GM19452 (cell line): ENCODE measurements around the gene PTGFRN.

Experiments
- ATAC-seq: cut with Tn5 transposase; IDR thresholded peaks from one replicate; pipeline ENCODE4 v1.9.1; 2021; ENCODE audit not compliant: unreplicated experiment

The PTGFRN gene

DNA sequence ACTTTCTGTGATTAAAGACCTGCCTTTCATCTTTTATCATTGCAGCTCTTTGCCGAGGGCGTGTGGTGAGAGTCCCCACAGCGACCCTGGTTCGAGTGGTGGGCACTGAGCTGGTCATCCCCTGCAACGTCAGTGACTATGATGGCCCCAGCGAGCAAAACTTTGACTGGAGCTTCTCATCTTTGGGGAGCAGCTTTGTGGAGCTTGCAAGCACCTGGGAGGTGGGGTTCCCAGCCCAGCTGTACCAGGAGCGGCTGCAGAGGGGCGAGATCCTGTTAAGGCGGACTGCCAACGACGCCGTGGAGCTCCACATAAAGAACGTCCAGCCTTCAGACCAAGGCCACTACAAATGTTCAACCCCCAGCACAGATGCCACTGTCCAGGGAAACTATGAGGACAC, 32.0 kb downstream of the PTGFRN start:
- no peak for ATAC-seq

DNA sequence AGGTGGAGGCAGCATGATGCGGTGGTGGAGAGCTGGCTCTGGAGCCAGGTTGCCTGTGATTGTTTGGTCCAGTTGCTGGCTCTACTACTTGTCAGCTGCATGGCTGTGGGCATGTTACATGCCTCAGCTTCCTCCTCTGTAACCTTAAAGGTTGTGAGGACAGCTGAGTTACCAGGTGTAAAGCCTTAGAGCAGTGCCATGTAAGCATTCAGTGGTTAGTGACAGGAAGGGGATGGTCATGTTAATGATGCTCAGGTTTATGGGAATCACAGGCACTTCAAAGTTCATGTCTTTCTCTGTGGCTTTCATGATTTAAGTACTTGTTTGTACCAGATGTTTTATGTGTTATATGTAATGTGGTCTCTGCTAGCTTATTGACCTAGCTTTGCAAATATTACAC, 32.6 kb downstream of the PTGFRN start:
- ATAC-seq = no peak

DNA sequence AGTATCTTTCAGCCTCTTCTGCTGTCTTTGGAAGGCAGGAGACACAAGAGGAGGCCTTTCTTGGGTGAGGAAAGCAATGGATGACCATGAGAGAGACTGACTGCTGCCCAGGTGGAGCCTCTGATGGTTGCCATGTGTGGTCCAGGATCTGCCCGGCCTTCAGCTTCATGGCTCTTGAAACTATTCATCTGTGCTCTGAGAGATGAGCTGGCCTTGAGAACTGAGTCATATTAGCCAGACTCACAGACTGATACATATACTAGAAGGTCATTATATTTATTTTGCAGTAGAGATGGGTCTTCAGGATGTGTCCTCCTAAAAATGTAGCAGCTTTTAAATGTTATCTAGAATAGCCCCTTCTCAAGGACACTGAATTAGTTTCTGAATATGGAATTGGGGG, 33.7 kb downstream of the PTGFRN start:
- ATAC-seq = no peak

DNA sequence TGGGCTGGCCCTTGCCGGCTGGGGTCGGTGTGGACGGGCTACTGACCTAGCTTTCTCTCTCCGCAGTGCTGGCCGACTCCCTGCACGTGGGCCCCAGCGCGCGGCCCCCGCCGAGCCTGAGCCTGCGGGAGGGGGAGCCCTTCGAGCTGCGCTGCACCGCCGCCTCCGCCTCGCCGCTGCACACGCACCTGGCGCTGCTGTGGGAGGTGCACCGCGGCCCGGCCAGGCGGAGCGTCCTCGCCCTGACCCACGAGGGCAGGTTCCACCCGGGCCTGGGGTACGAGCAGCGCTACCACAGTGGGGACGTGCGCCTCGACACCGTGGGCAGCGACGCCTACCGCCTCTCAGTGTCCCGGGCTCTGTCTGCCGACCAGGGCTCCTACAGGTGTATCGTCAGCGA, 34.9 kb downstream of the PTGFRN start:
- ATAC-seq = no peak

DNA sequence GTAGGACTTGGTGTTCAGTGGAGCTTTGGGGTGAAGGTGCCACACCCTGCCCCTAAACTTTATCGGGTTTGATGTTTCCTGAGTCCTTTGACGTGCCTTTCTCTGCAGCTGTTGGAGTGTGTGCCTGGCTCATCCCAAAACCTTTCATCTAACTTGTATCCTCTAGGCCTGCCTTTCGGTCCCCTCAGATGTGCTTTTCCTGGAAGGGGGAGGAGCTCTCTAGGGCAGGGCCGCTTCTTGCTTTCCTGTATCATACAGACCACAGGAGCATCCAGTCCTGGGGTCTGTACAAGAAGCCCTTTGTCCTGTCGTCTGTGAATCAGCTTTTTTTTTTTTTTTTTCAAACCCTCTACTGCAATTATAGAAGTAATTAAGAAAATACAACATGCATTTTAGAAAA, 35.7 kb downstream of the PTGFRN start:
- ATAC-seq = no peak

DNA sequence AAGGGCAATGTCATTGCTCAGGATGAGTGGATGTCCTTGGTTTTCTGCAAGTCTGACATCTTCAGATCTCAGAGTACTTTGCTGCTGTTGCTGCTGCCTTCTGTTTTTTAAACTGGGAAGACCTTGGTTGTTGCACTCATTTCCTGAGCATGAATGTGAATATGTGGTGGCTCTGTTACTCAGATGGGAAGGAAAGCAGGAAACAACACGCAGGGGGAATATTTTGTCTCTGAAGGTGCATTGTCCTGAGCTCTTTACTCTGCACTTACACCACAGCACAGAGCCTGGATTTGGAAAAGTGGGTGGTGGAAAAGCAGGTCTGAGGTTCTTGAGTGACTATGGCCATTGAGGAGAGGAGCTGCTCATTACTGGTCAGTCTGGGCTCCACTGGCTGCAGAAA, 36.3 kb downstream of the PTGFRN start:
- no peak for ATAC-seq

DNA sequence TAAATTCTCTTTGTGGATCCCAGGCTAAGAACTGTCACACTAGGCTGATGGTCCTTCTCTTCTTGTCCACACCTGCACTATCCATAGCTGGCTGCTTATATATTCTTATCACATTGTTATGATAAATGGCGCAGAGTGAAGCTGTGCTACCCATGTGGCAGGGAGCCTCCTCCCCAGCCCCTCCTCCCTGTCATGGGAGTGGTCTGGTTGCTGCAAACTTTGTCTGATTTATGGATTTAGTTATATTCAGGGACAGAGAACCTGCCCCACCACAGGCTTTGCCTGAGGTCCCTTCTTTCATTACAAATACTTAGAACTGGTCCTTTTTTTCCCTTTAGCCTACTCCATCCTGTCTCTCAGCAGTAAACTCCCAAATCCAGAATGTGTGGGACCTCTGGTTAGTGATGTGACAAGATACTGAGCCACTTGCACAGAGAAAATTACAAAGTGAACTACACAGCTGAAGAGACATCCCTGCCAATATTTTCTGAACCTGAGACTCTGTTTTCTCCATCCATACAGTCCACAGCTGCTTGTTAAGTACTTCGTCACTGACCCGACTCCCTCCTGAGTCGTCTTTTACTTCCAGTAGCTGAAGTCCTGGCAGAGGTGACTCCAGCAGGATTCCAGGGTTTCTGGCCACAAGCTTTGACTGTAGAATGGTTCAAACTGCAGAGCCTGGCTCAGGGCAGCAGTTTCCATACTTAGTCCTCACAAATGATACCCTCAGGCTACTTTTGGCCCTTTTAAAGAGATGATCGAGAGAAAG, 37.6 kb downstream of the PTGFRN start:
- no peak for ATAC-seq

DNA sequence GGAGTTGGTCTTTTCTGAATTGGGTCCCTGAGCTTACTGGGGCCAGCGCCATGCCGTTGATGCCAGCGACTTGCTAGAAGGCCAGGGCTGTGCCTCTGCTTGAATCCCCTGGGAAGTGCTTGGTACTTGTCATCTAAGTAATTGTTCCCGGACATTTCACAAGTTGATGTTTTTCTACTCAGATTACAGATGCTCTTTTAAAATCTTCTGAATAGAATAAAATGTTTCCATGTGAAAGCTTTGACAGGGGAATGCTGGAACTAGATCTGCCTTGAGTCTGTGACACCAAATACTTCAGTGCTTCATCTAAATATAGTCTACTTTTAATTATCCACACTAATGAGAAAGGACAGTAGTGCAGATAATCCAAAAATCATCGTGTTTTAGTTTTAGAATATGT, 38.3 kb downstream of the PTGFRN start:
- no peak for ATAC-seq

DNA sequence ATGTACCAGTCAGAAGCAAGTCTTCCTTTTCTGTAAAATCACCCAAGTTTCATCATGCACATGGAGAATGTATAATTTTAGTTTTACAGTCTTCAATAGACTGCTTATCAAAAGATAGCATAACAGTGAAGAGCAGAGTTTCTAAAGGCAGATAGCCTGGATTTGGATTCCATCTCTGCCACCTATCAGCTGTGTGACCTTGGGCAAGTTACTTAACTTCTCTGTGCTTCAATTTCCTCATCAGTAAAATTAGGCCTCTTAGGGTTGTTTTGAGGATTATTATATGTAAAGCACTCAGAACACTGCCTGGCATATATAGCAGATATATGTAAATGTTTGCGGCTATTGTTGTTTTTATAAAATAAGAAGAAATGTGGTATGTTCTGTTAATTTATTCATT, 38.9 kb downstream of the PTGFRN start:
- no peak for ATAC-seq

DNA sequence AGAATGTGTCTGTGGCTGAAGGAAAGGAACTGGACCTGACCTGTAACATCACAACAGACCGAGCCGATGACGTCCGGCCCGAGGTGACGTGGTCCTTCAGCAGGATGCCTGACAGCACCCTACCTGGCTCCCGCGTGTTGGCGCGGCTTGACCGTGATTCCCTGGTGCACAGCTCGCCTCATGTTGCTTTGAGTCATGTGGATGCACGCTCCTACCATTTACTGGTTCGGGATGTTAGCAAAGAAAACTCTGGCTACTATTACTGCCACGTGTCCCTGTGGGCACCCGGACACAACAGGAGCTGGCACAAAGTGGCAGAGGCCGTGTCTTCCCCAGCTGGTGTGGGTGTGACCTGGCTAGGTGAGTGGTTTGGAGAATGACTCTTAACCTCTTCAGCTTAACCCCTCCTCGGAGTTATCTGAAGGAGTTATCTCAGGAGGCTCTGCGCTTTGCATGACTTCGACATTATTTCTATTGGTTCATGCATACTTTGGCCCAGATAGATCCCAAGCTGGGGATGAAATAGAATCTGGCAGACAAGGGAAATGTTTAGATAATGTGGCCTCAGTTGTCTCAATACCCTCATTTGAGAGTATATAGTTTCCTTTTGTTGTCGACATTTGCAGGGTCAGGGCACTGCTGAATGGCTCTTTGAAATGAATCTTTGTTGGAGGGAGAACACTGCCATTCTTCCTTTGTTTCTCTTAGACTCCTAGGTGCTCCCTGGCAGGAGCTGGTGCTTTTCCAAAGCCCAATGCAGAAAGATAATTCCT, 39.7 kb downstream of the PTGFRN start:
- no peak for ATAC-seq

DNA sequence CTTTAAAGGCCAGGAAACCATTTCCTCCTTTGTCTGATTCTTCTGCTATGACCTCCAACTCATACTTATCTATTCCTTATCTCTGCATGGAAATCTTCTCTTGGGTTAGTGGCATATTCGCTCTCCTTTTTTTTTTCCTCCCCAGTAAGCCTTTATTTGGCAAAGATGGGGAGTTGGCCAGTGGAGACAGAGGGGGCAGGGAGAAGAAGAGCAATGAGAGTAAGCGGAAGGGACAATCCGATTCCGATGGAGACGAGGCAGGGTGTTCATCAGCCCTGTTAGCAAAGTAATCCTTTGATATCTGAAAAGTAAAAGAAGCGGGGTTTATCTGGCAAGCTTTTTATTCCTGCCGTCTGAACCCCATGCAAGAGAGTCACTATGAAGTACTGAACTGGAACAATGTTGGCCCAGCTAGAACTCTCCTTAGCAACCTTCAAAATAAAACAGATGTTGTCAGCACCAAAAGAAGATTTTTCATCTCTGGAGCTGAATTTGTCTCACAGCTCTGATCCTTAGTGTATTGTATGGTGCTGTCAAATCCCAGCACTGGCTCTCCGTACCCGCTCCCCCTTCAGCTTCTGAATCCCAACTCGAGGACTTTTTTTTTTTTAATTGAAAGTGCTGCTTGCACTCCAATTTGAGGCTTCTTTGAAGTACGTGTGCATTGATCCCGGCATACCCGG, 40.9 kb downstream of the PTGFRN start:
- ATAC-seq = no peak

DNA sequence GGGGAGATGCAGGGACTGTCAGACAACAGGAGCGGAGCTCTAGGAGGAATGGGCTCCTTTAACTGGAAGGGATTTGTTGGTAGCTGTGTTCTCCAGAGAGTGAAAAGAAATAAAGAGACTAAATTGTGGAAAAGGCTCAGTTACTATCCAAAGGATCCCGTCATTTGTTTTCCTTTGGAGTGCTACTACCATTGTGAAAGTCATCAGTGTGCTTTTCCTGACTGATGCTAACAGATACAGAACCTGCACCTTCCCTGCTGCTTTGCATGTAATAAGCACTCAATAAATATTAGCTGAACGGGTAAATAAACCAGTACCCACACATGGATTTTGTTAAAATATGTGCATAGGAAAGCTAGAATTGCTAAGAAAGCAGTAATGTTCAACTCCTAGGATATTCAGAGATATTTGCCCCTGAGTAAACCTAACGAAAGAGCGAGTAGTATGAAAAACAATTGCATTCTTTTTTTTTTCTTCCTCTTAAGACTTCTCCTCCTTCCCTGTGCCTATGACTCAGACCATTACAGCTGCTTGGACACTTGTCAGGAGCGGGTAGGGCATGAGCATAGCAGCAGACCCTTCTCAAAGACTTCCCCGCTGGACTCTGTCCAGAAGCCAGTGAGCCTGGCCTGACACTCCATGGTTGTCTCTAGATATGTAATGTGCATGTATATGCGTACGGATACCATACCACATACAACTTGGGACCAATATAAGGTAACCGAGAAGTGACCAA, 41.7 kb downstream of the PTGFRN start:
- no peak for ATAC-seq

DNA sequence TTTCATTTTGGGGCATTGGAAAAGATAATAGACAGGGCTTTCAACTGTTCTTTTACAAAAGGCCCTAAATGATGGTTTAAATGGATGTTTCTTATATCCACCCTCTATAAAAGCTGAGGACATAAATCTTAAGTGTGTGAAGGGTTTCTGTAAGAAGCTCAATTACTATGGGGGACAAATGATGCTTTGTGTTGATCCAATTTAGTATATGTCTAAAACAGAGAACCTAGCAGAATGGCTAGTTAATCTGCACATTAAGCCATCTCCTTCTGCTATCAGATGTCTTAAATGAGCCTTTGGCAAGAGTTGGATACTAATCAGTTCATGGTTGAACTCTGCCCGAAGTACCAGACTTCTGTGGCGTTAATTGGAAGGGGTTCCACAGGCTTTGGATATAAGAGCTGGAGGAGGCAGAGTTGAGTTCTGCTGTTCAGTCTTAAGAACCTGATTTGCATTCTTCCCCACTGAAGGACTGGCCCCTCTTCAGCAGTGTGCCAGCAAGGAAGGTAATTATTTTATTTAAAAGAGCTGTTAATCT, 43.1 kb downstream of the PTGFRN start:
- ATAC-seq = no peak

DNA sequence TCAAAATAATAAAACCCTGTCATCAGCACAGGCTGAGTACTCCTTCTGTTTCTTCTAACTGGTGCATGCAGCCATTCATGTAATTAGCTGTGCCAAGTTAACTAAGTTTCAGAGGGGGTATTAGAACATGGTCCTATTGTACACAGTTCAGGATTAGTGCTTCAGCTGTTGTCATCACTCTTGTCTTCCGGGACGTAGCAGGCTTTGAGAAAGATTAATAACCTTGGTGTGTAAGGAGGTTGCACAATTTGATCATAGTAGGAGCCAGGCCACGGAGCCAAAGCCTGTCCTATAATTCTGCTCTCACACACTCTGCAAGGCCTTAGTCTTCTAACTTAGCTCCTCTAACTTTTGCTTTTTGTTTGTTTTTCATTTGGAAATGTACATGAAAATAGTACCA, 44.7 kb downstream of the PTGFRN start:
- no peak for ATAC-seq

DNA sequence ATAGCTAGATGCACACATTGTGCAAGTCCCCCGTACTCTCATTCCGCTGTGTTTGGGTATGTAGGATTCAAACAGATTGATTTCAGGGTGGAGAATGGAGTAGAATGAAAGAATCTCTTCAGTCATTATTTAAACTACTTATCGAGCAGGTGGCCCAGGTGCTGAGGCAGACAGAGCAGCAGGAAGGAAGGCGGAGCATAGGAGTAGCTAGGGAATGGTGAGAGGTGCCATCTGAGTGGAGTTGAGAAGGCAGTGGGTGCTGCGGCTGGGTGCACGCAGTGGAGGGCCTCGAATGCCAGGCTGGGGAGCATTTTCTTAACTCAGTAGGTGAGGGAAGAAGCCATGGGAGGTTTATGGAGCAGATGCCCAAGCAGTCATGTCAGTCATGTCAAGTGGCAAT, 46.7 kb downstream of the PTGFRN start:
- no peak for ATAC-seq

DNA sequence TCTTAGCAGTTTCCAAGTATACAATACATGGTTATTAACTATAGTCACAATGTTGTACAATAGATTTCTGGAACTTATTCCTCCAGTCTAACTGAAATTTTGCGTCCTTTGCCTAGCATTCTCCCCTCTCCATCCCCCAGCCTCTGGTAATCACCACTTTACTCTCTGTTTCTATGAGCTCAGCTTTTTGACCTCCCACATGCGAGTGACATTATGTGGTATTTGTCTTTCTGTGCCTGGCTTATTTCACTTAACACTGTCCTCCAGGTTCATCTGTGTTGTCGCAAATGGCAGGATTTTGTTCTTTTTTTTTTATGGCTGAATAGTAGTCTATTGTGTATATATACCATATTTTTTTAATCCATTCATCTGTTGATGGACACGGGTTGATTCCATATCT, 47.9 kb downstream of the PTGFRN start:
- no peak for ATAC-seq

DNA sequence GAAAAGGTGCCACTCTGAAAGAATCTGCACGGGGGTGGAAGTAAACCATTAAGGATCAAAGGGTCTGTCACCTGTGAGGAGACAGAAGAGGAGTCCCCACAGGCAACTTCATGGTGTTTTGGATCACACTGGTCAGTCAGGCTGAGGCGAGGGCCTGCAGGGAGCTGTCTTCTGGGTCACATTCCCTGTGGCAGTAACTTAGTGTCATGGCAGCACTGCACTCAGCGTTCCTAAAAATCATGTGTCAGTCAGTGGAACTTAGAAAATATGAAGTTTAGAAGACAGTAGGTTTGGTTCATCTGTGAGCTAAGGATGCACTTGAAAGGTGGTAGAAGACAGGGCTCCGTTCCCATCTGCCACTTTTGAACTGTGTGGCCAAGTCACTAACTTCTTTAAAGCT, 48.4 kb downstream of the PTGFRN start:
- ATAC-seq = no peak

DNA sequence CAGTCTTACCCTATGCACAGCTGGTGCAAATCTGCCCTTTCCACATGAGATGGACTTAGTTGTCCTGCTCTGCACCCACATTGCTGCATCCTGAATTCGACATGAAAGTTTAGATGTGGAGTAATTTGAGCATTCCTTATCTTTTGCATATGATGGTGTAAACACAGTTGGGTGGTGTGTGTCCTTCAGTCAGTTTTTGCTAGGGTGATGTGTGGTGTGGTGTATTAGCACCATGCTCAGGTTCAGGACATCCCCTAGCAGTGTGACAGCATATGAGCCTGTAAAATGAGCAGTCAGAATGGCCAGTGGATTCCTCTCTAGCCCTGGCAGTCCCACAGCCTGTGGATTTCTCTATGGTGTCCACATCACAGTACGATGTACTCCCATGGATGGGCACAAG, 49.3 kb downstream of the PTGFRN start:
- no peak for ATAC-seq

DNA sequence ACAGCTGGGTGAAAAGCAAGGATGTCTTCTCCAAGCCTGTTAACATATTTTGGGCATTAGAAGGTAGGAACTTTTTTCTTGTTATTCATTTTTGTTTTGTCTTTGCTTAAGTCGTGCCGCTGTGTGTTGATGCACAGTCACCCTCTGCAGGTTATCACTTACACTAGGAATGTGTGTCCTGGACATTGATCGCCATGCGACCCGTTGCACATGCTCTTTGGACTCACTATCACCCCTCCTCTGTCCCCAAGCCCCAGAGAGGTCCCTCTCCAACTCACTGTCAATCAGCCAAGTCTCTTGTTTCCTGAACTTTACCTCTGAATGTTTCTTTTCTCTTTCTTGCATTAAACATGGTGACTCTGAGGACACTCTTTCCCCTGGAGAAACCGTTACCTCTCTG, 51.9 kb downstream of the PTGFRN start:
- ATAC-seq = no peak

DNA sequence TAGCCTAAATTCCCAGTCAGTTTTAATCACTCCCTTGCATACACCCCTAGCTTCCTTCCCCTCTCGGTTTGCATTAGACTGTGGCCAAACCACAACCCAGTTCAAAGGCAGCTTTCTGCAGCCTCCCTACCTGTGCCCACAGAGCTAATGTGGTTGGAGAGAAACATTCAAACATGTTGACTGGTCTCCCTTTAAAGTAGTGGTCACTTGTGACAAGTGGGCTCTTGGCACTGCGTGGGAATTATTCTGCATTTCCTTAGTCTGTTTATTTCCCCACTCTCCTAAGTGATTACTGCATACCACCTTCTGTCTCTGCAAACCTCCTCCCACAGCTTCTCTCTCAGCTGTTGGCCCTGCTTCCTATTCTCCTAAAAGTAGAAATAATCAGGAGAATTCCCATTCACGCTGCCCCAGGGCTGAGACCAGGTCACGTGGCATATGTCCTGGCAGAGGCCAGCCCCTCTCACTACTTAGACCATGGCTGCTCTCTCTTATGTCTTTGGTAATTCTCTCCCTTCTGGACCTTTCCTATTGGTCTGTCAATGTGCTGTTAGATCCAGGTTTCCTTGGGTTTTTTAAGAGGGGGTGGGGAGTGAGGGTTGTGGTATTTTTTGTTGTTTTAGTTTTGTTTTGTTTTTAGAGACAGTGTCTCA, 53.4 kb downstream of the PTGFRN start:
- ATAC-seq = no peak

DNA sequence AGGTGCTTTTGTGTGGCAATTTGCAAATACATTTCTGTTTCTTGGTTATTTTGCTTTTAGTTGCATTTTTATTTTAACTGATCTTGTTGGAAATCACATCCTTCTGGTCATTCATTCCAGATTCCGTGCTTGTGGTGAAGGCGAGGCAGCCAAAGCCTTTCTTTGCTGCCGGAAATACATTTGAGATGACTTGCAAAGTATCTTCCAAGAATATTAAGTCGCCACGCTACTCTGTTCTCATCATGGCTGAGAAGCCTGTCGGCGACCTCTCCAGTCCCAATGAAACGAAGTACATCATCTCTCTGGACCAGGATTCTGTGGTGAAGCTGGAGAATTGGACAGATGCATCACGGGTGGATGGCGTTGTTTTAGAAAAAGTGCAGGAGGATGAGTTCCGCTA, 57.1 kb downstream of the PTGFRN start:
- no peak for ATAC-seq
